Umbilical cord (tissue), 2 donors: Measurements from ENCODE around the gene CAGE1. TPM values are rescaled to one million over a fixed set of nuclear protein-coding genes. Genes with fewer than 3 reads are reported as not detected.
"Not testable (repeated sequence)": the region's sequence is repeated elsewhere in the genome, so short reads cannot be mapped to it uniquely, and the experiment has no call there.

ENCODE experiments used
- DNase-seq: peaks from one replicate; pipeline ENCODE4 v3.0.0-alpha.2; 2015; ENCODE audit warnings: low spot score
- total RNA-seq: library from RNA; depleted of rRNA; stranded (reverse); fragments of >200 nt; gene quantifications from one replicate; pipeline ENCODE4 v1.2.3, GENCODE V29; 2014; ENCODE audit warnings: low replicate concordance; ENCODE audit not compliant: insufficient read depth

The CAGE1 gene
- total RNA-seq, 1 donor from 2014 or later: 2.6 TPM

DNA sequence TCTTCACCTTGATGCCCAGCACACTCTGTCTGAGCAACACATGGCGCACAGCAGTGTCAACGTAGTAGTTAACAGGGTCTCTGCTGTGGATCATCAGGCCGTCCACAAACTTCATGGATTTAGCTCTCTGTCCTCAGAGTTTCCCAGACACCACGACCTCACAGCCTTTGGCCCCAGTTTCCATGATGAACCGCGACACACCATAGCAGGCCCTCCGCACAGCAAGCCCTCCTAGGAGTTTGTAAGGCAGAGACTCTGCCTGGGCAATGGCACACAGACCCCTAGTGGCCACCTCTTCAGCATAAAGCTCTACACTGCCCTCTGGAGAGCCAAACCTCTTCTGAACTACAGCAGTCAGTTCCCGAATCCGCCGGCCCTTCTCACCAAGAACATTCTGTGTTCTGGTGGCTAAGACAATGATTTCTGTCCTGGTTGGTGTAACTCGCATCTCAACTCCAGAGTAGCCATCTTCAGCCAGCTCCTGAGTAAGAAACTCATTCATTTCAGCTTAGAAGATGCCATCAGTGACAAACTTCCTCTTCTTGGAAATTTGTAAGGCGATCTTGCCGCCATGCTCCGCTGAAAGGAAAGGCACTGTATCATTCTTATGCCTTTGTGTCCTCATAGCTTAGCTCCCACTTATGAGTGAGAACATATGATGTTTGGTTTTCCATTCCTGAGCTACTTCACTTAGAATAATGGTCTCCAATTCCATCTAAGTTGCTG lies 50.4 kb downstream of the CAGE1 start:
- DNase-seq: not testable (repeated sequence)

- no peak for DNase-seq
Measured at GRCh38 chr6:7338031-7338430, 51.5 kb downstream of the CAGE1 start.

- no peak for DNase-seq
Measured at GRCh38 chr6:7335519-7335918, 54.0 kb downstream of the CAGE1 start.

DNA sequence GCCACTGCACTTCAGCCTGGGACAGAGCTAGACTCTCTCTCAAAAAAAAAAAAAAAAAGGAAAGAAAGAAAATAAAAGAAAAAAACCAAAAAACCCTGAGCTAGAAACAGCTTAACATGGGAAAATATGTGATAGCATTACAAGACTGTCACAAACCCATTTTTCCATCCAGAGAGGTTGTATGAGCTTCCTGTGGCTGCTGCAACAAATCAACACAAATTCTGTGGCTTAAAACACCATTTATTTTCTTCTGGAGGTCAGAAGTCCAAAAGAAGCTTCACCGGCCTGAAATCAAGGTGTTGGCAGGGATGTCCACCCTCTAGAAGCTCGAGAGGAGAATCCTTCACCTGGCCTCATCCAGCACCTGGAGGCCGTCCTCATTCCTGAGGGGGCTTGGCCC lies 54.9 kb downstream of the CAGE1 start:
- DNase-seq: no peak

GRCh38 chr6:7332090-7332745 lies 57.3 kb downstream of the CAGE1 start:
- DNase-seq: no peak

DNA sequence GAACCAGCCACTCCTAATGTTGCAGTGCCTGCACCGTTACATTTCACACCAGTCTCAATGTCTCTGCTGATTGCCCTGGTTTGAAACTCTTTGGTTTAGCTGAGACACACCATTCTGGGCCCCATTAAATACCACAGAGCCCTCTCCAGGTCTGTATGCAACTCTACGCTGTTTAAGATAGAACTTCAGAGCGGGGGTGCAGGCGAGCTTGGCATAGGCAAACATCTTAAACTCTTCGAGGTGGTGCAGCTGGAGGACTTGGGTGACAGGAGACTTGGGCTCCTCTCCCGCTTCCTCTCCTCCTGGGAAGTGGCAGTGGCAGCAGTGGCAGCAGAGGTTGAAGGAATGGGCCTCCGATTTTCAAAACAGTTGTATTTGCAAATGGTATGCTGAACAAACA lies 58.1 kb downstream of the CAGE1 start:
- no peak for DNase-seq

DNA sequence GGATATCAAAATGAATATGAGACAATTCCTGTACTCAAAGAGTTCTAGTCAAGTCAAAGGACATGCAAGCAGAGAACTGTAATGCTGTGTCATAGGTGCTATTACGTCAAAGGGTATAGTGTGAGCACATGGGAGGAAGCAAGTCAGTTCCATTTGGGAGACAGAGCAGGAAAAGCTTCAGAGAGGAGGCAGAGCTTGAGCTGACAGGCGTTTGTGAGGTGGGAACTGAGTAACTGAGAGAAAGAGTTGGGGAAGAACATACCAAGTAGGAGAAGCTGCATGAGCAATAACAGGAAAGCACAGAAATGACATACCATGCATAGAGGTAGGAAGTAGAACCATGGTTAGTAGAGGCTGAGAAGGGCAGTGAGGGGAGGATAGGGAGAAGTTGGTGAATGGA lies 61.3 kb downstream of the CAGE1 start:
- no peak for DNase-seq

GRCh38 chr6:7325750-7326149 lies 63.8 kb downstream of the CAGE1 start:
- DNase-seq: no peak

DNA sequence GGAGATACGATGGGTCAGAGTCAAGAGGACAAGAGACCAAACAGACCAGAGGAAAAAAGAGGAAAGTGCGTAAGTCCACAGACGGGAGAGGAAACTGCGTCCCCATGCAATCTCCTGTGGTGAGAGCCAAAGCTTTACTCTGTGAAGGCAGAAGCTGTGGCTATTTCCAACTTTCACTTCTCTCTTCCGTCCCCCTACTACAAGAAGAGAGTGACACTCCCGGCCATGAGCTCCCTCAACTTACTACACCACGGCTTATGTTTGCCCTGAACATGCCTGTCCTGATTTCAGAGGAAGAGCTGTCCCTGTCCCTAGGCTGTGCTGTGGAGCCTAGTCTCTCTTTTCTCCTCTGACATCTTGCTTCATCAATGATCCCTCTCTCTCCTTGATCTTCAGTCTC lies 65.0 kb downstream of the CAGE1 start:
- DNase-seq: peak; percentile 51

DNA sequence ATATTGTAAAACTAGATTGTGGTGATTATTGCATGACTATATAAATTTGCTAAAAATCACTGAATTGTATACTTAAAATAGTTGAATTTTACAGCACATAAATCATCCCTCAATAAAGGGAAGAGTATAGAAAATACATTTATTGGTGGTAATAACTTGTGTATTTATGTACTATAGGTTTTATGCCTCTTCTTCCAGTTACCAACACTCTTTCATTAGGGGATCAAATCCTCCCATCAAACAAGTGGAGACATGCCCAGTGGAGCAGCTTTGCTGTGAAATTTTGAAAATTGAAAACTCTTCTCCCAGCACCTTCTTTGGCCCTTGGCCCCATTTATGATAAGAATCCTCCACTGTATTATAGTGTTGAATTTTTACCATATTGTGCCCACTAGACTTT lies 66.5 kb downstream of the CAGE1 start:
- DNase-seq: no peak

- not testable (repeated sequence) for DNase-seq
Measured at GRCh38 chr6:7321866-7322265, 67.7 kb downstream of the CAGE1 start.

DNA sequence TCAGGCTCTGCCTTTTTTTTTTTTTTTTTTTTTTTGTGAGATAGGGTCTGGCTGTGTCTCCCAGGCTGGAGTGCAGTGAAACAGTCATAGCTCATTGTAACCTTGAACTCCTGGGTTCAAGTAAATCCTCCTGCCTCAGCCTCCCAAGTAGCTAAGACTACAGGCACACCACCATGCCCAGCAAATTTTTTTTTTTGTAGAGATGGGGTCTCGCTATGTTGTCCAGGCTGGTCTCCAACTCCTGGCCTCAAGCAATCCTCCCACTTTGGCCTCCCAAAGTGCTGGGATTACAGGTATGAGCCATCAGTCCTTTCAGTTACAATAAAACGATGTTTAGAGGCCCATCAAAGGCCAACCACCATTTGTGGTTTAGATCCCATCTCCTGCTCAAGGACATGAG lies 70.1 kb downstream of the CAGE1 start:
- DNase-seq: not testable (repeated sequence)

DNA sequence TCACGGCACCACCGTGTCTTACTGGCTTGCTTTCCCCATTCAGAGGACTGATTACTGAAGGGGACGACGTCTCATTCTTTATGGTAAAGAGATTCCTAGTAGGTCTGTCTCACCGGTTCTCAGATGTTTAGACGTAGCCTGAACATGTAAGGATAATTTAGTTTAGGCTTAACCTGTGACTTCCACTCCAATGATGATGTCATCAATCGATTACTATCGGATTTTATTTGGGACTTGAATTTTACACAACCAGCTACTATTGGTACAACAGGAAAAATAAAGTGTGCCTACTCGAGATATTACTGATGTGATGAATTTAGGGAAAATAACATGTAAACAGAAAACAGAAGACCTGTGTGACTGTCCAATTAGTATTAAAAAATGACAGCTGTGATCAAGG lies 72.0 kb downstream of the CAGE1 start:
- DNase-seq: no peak

GRCh38 chr6:7316658-7317533 lies 72.6 kb downstream of the CAGE1 start:
- DNase-seq: no peak

DNA sequence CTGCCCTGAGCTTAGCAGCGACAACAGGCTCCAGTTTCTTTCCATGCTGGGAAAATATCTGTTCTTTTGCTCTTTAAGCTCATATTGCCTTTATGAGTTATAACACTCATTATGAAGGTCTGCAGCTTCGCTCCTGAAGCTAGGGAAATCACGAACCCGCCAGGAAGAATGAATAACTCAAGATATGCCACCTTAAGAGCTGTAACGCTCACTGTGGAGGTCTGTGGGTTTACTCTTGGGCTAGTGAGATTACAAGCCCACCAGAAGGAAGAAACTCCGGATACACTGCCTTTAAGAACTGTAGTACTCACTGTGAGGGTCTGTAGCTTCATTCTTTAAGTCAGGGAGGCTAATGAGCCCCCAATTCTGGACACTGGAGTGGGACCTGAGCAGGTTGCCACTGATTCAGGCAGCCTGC lies 73.6 kb downstream of the CAGE1 start:
- no peak for DNase-seq

DNA sequence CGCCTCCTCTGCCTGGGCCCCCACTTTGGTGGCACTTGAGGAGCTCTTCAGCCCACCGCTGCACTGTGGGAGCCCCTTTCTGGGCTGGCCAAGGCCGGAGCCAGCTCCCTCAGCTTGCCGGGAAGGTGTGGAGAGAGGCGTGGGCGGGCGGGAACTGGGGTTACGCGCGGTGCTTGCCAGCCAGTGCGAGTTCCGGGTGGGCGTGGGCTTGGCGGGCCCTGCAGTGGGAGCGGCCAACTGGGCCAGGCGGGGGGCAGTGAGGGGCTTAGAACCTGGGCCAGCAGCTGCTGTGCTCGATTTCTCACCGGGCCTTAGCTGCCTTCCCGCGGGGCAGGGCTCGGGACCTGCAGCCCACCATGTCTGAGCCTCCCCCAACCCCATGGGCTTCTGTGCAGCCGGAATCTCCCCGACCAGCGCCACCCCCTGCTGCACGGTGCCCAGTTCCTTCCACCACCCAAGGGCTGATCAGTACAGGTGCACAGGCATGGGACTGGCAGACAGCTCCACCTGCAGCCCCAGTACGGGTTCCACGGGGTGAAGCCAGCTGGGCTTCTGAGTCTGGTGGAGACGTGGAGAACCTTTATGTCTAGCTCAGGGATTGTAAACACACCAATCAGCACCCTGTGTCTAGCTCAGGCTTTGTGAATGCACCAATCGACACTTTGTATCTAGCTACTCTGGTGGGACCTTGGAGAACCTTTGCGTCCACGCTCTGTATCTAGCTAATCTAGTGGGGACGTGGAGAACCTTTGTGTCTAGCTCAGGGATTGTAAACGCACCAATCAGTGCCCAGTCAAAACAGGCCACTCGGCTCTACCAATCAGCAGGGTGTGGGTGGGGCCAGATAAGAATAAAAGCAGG lies 74.2 kb downstream of the CAGE1 start:
- not testable (repeated sequence) for DNase-seq

DNA sequence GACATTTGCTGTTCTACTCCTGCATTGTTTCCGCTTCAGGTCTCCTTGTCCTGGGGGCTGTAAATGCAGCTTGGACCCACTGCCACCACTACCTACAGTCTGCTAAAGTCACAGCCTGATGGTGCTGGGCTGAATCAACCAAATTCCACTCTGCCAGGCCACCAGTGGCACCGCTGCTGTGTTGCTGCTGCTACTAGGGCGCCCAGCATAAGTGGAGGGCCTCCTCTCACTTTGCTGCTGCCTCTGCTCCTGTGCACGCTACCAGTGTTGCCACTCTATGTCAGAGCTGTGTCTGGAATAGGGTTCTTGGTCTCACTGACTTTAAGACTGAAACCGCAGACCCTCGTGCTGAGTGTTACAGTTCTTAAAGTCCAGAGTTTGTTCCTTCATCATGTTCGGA lies 75.1 kb downstream of the CAGE1 start:
- DNase-seq: no peak

DNA sequence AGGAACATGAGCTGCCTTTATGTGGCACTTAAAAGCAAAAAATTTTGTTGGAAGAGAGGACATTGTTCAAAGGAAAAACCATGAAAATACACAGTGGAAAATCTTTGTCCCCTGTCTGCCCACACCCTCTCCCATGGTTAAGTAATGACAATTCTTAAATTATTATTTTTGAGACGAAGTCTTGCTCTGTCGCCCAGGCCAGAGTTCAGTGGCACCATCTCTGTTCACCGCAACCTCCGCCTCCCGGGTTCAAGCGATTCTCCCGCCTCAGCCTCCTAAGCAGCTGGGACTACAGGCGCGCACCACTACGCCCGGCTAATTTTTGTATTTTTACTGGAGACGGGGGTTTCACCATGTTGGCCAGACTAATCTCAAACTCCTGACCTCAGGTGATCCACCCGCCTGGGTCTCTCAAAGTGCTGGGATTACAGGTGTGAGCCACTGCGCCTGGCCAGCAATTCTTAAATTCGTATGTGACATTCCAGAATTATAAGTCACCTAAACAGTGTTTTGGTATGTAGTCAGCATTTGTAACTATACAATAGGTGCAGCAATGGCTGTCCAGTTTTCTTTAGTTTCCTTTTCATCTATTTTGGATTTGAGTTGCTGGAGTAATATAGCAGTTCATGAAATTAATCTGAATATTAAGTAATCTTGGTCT lies 75.9 kb downstream of the CAGE1 start:
- DNase-seq: no peak

DNA sequence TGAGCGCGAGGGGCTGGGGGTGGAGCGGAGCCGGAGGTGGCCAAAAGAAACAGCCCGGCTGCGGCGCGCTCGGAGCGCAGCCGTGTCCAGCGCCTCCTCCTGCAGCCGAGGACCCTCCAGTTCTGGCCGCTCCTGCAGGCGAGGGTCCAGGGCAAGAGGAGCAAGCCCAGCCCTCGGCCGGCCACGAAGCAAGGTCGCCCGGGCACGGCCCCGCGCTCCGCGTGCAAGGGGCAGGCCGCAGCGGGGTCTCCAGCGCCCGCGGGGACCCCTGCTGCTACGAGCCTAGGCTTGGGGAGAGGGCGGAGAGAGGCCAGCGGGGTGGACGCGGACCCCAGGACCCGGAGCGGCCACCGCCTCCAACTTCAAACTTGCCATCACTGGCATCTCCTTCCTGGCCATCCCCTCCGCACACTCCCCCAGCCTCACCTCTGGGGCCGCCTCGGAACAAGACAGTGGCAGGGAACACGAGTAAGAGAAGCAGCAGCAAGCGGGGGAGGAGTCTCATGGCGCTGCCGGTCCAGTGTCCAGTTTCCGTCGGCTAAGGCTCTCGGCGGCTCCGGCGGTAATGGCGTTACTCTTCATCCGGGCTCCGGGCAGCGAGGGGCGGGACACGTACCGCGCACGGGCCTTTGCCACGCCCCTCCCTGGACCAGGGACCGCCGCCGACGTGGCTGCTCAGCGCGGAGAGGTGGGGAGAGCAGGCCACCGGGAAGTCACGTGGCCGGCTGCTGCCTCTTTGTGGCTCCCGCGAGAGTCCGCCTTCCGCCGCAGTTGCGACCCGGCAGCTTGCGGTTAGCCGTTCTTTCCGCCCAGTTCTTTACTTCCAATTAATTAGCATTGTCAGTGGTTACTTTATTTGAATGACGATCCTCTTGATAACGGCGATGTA lies 76.7 kb downstream of the CAGE1 start, which contains the start of gene SSR1:
Gene SSR1, minus strand, starts transcription at position 584 of the 889 bp plus-strand sequence. Its CDS starts 79 bp downstream, at position 505.
- peak; percentile 98 for DNase-seq
